ENCODE results near the gene GSTM4. TPM values are rescaled to one million over a fixed set of nuclear protein-coding genes. Genes with fewer than 3 reads are reported as not detected.

The GSTM4 gene
- total and polyA plus RNA-seq, 9 of the 15 experiments (the other 6 are each of a cell fraction or from before 2014, with no cell fraction given), result 18.8 to 53.4 (median 38.8) TPM

GRCh38 chr1:109655615-109656519, at the start of gene GSTM4 (continued):
- peak in 1 of 2 experiments; percentile 27 for TF ChIP-seq AFF1 (IDR thresholded peaks at IDR 0.05; ENCODE audit: low read depth in 1 of 2, partially characterized antibody in 2 of 2)
- peak; percentile 84 for TF ChIP-seq PHF8 (IDR thresholded peaks at IDR 0.05; ENCODE audit: borderline replicate concordance, low read length)
- no peak for TF ChIP-seq CEBPG (CRISPR knock-in tag; IDR thresholded peaks at IDR 0.05)
- TF ChIP-seq CEBPG (tag; conservative IDR thresholded peaks at IDR 0.05 in 1 of 2, IDR thresholded peaks at IDR 0.05 in 1 of 2), result no peak
- 0 out of 2 replicates have a peak, but pooled peaks have one; percentile 7 for TF ChIP-seq EP300 (IDR thresholded peaks at IDR 0.05; ENCODE audit: low read length)
- peak; percentile 60 for TF ChIP-seq TBP (optimal IDR thresholded peaks at IDR 0.05; ENCODE audit: low read depth, low read length)
- no peak for TF ChIP-seq RBM22 (IDR thresholded peaks at IDR 0.05; ENCODE audit: low read depth, low read length, poor library complexity, severe bottlenecking)
- no peak for TF ChIP-seq CHCHD3 (CRISPR knock-in tag; IDR thresholded peaks at IDR 0.05)
- no peak for TF ChIP-seq NR4A1 (CRISPR knock-in tag; IDR thresholded peaks at IDR 0.05)
- no peak for TF ChIP-seq NR4A1 (tag; IDR thresholded peaks at IDR 0.05)
- TF ChIP-seq ZNF197 (CRISPR knock-in tag; IDR thresholded peaks at IDR 0.05; ENCODE audit: low read depth), result no peak
- TF ChIP-seq SPI1 (IDR thresholded peaks at IDR 0.05; ENCODE audit: borderline replicate concordance, low read depth, low read length), result no peak
- no peak for TF ChIP-seq PCBP2 (IDR thresholded peaks at IDR 0.05; ENCODE audit: low read depth, low read length, poor library complexity, severe bottlenecking)
- TF ChIP-seq ETV5 (CRISPR knock-in tag; IDR thresholded peaks at IDR 0.05; ENCODE audit: low read depth), result peak; percentile 96
- TF ChIP-seq NR2F6 (CRISPR knock-in tag; IDR thresholded peaks at IDR 0.05), result no peak
- no peak for TF ChIP-seq RFX1 (IDR thresholded peaks at IDR 0.05)
- no peak; the same call in 1 of the 2 replicates for TF ChIP-seq ZNF766 (CRISPR knock-in tag; conservative IDR thresholded peaks at IDR 0.05)
- no peak for TF ChIP-seq ZBTB43 (CRISPR knock-in tag; IDR thresholded peaks at IDR 0.05)
- no peak for TF ChIP-seq ASH1L (IDR thresholded peaks at IDR 0.05; ENCODE audit: borderline replicate concordance, low read depth, partially characterized antibody)
- TF ChIP-seq SIN3A (IDR thresholded peaks at IDR 0.05; ENCODE audit: borderline replicate concordance in 2 of 2, control insufficient read depth in 1 of 2, low read depth in 2 of 2, low read length in 2 of 2), result peak; percentile 30 to 52; a peak in 3 of 4 replicates
- TF ChIP-seq PYGO2 (tag; IDR thresholded peaks at IDR 0.05), result no peak
- no peak for TF ChIP-seq MYBL2 (IDR thresholded peaks at IDR 0.05; ENCODE audit: low read depth)
- no peak for TF ChIP-seq MYBL2 (CRISPR knock-in tag; IDR thresholded peaks at IDR 0.05; ENCODE audit: borderline replicate concordance)

All from K562 (cell line).